Measurements from ENCODE around the gene BTG4. TPM values are rescaled to one million over a fixed set of nuclear protein-coding genes. Genes with fewer than 3 reads are reported as not detected.

Gene BTG4
- total RNA-seq = under 1 TPM in 1 of 2 donors, not detected in 1; 0.23 TPM

DNA sequence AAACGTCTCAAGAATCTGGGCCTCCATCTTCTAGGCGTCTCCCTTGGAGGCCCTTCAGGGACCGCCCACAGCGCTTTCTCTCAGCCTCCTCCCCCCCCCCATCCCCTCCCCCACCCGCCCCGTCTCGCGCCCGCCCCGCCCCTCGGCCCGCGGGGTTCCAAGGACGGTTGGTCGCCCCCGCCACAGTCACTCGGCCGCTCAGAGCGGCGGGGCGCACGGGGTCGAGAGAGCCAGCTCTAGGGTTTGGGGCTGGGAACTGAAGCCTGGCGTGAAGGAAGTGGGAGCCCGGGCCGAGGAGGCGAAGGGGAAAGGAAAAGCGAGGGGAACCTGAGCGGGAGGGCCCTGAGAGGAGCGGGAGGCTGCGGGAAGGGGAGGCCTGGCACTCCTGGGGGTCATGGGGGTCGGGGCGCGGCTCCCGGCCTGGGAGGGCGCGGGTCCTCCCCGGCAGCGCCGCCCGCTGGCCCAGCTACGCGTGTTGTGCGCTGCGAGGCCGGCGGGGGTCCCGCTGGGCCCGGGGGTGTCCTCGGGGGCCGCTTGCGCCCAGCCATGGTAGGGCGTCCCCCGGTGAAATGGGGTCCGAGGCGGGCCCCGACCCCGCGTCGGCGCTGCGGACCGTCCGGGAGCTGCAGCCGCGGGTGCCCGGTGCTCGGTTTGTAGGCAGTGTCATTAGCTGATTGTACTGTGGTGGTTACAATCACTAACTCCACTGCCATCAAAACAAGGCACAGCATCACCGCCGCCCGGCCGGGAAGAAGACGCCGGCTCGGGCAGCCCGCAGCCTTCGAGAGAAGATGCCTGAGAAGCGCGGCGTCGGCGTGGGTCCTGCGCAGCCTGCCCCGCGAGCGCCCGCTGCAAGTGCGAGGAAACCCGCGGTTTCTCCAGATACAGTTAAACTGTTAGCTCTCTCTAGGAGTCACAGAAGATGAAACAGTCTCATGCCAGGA lies at the start of gene BTG4:
Gene BTG4, minus strand, starts transcription at position 91 of the 944 bp plus-strand sequence. CDS start 13,610 bp downstream, outside the sequence.
- peak within 1 kb of the TSS; percentile 83 to 87 for H3K4me3 Mint-ChIP-seq
- peaks cover 49% of the 10 kb centered on the region for H3K27me3 Mint-ChIP-seq (ENCODE audit: low read depth)
- peak; percentile 38 to 43 for DNase-seq
- ATAC-seq (replicated peaks in 1 of 2) = peak; percentile 72 to 73
- no peaks in the 10 kb centered on the region for H3K9me3 Mint-ChIP-seq
- peaks cover 19% of the 10 kb centered on the region for H3K4me1 Mint-ChIP-seq (ENCODE audit: low read depth)
- H3K27ac Mint-ChIP-seq = no peak within 1 kb of the TSS
- H3K36me3 Mint-ChIP-seq (ENCODE audit: insufficient read depth in 2 of 2) = no peaks in the 10 kb centered on the region

DNA sequence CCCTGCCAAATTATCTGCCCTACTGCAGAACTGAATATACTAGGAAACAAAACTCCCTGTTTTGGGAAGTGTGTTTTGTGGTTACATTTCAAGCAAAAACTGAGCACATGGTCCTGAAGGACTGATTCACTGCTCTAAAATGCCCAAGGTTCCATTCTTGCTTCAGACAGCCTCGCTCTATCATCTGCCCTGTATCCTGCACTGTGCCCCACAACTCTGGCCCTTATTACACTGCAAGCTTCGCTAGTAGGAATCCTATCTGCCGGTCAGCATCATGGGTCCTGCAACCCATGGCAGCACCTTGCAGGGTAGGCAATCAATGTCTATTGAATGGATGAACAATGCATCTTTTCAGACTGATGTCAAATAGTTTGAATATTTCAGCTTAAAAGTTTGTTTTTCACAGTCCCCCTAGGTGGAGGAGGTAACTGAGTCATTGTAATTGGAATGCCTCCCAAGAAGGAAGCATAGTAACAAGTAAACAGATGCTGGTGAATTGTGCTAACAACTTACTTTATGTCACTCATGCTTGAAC lies 49.7 kb upstream of the BTG4 start:
- Mint-ChIP-seq H3K4me3 (no peak overlapping the region), H3K36me3 (ENCODE audit: insufficient read depth in 2 of 2) (peaks cover 0 to 8% of the 10 kb centered on the region in 2 donors), H3K9me3 (peaks cover 0 to 3% of the 10 kb centered on the region in 2 donors), H3K27me3 (ENCODE audit: low read depth) (no peaks in the 10 kb centered on the region), H3K27ac (no peak overlapping the region), H3K4me1 (ENCODE audit: low read depth) (no peaks in the 10 kb centered on the region)
- no peak for DNase-seq
- no peak for ATAC-seq (replicated peaks in 1 of 2)

DNA sequence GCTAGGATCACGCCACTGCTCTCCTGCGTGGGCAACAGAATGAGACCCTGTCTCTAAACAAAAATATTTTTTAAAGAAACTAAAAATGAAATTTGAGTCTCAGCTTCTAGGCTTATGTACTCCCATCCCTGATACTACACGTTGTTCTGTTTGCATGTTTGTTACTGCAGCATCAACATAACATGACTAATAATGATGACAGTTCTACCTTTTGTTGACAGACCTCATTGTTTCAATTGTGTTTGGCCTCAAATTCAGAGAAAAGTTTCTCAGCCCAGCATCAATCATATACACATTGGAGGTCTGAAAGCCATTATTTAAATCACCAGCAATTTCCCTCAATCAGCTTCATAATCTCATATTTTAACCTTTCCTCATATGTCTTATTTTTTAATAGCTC lies 49.1 kb upstream of the BTG4 start:
- Mint-ChIP-seq H3K27ac (no peak overlapping the region), H3K4me1 (ENCODE audit: low read depth) (no peaks in the 10 kb centered on the region), H3K4me3 (no peak overlapping the region), H3K27me3 (ENCODE audit: low read depth) (no peaks in the 10 kb centered on the region), H3K9me3 (peaks cover 3% of the 10 kb centered on the region in 2 donors), H3K36me3 (ENCODE audit: insufficient read depth in 2 of 2) (peaks cover 0 to 12% of the 10 kb centered on the region in 2 donors)
- ATAC-seq (replicated peaks in 1 of 2) (no peak), DNase-seq (no peak)

DNA sequence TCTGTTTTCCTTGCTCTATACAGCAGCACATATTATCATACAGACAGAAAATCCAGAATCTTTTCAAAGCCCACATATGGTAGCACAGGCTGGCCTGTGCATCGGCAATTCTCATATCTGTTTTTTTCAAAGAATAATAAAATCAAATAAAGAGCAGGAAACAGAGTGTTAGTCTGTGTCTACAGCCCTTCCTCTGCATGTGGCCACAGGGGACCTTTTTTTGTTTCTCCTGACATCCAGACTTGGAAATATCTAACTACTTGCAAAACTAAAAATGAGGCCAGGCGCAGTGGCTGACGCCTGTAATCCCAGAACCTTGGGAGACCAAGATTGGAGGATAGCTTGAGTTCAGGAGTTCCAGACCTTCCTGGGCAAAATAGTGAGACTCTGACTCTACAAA lies 48.6 kb upstream of the BTG4 start:
- Mint-ChIP-seq H3K4me3 (no peak overlapping the region), H3K36me3 (ENCODE audit: insufficient read depth in 2 of 2) (peaks cover 0 to 12% of the 10 kb centered on the region in 2 donors)
- no peak for ATAC-seq (replicated peaks in 1 of 2)

GRCh38 chr11:111559800-111560464 lies 47.7 kb upstream of the BTG4 start:
- no peak for ATAC-seq (replicated peaks in 1 of 2)
- H3K36me3 Mint-ChIP-seq (ENCODE audit: insufficient read depth in 2 of 2) = peaks cover 3 to 18% of the 10 kb centered on the region in 2 donors
- H3K4me3 Mint-ChIP-seq = no peak overlapping the region
- no peak for DNase-seq
- H3K4me1 Mint-ChIP-seq (ENCODE audit: low read depth) = no peaks in the 10 kb centered on the region
- no peaks in the 10 kb centered on the region for H3K27me3 Mint-ChIP-seq (ENCODE audit: low read depth)
- no peak overlapping the region for H3K27ac Mint-ChIP-seq
- peaks cover 5% of the 10 kb centered on the region in 2 donors for H3K9me3 Mint-ChIP-seq

More for the DNA sequence above, 48.6 kb upstream of the BTG4 start:
- H3K9me3 Mint-ChIP-seq = peaks cover 3% of the 10 kb centered on the region in 2 donors
- no peaks in the 10 kb centered on the region for H3K27me3 Mint-ChIP-seq (ENCODE audit: low read depth)
- H3K4me1 Mint-ChIP-seq (ENCODE audit: low read depth) = no peaks in the 10 kb centered on the region
- no peak for DNase-seq
- H3K27ac Mint-ChIP-seq = no peak overlapping the region

GRCh38 chr11:111557425-111558111 lies 45.4 kb upstream of the BTG4 start:
- H3K27ac Mint-ChIP-seq = no peak overlapping the region
- no peaks in the 10 kb centered on the region for H3K27me3 Mint-ChIP-seq (ENCODE audit: low read depth)
- H3K4me3 Mint-ChIP-seq = no peak overlapping the region
- no peaks in the 10 kb centered on the region for H3K4me1 Mint-ChIP-seq (ENCODE audit: low read depth)
- peaks cover 5% of the 10 kb centered on the region in 2 donors for H3K9me3 Mint-ChIP-seq
- ATAC-seq (replicated peaks in 1 of 2) (no peak), DNase-seq (no peak)
- H3K36me3 Mint-ChIP-seq (ENCODE audit: insufficient read depth in 2 of 2) = peaks cover 3 to 20% of the 10 kb centered on the region in 2 donors

DNA sequence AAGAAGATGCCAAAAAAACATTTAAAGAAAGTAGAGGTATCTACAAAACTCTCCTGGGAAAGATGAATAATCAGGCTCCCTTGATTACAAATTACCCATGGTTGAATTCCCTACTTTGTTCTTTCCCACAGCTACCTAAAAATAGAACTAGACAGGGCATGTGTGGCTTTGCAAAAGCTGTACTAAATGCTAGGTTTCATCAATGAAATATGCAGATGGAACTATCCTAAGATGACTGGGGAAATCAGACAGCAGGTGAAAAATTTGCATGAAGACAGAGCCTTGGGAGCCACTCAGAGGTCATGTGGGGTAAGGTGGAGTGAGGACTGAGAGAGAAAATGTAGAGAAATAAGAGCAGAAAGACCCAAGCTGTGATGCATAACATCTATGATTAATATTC lies 43.1 kb upstream of the BTG4 start:
- Mint-ChIP-seq H3K4me3 (no peak overlapping the region), H3K27ac (no peak overlapping the region), H3K36me3 (ENCODE audit: insufficient read depth in 2 of 2) (peaks cover 3 to 20% of the 10 kb centered on the region in 2 donors), H3K9me3 (peaks cover 5% of the 10 kb centered on the region in 2 donors), H3K27me3 (ENCODE audit: low read depth) (peaks cover 6% of the 10 kb centered on the region), H3K4me1 (ENCODE audit: low read depth) (no peaks in the 10 kb centered on the region)
- DNase-seq = no peak
- no peak for ATAC-seq (replicated peaks in 1 of 2)

GRCh38 chr11:111554532-111554931 lies 42.3 kb upstream of the BTG4 start:
- peaks cover 6% of the 10 kb centered on the region for H3K27me3 Mint-ChIP-seq (ENCODE audit: low read depth)
- peaks cover 5% of the 10 kb centered on the region in 2 donors for H3K9me3 Mint-ChIP-seq
- ATAC-seq (replicated peaks in 1 of 2) = no peak
- DNase-seq = no peak
- H3K4me3 Mint-ChIP-seq = no peak overlapping the region
- H3K4me1 Mint-ChIP-seq (ENCODE audit: low read depth) = no peaks in the 10 kb centered on the region
- H3K36me3 Mint-ChIP-seq (ENCODE audit: insufficient read depth in 2 of 2) = peaks cover 3 to 20% of the 10 kb centered on the region in 2 donors
- H3K27ac Mint-ChIP-seq = no peak overlapping the region

DNA sequence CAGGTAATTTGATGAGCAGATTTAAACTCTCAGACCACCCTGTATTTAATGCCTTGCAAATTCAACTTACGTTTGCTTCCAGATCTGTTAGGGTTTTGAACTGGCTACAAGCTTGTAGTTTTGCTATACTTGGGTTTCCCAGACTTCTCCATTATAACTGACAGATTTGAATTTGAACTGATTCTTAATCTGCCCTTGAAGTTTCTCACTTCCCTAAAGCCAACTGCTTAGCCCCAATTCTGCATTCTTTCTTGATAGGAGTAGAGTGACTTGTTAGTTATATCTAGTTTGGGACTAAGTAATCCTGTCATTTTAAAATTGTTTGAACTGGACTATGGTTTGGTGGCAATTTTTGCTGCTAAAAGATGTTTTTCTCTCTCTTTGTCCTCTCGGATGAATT lies 38.1 kb upstream of the BTG4 start:
- ATAC-seq (replicated peaks in 1 of 2) (no peak), DNase-seq (no peak)
- H3K36me3 Mint-ChIP-seq (ENCODE audit: insufficient read depth in 2 of 2) = peaks cover under 1 to 7% of the 10 kb centered on the region in 2 donors
- H3K4me1 Mint-ChIP-seq (ENCODE audit: low read depth) = no peaks in the 10 kb centered on the region
- H3K27ac Mint-ChIP-seq = no peak overlapping the region
- H3K27me3 Mint-ChIP-seq (ENCODE audit: low read depth) = peaks cover 6% of the 10 kb centered on the region
- no peak overlapping the region for H3K4me3 Mint-ChIP-seq
- H3K9me3 Mint-ChIP-seq = peaks cover under 1% of the 10 kb centered on the region in 2 donors

- Mint-ChIP-seq H3K27me3 (ENCODE audit: low read depth) (peaks cover 6% of the 10 kb centered on the region), H3K36me3 (ENCODE audit: insufficient read depth in 2 of 2) (peaks cover 0 to 3% of the 10 kb centered on the region in 2 donors), H3K27ac (no peak overlapping the region), H3K9me3 (no peaks in the 10 kb centered on the region), H3K4me3 (no peak overlapping the region), H3K4me1 (ENCODE audit: low read depth) (no peaks in the 10 kb centered on the region)
- DNase-seq (no peak), ATAC-seq (replicated peaks in 1 of 2) (no peak)
Observed at GRCh38 chr11:111549869-111550203, 37.6 kb upstream of the BTG4 start.

- DNase-seq (no peak), ATAC-seq (replicated peaks in 1 of 2) (no peak)
- no peaks in the 10 kb centered on the region for H3K4me1 Mint-ChIP-seq (ENCODE audit: low read depth)
- H3K36me3 Mint-ChIP-seq (ENCODE audit: insufficient read depth in 2 of 2) = peaks cover 0 to 2% of the 10 kb centered on the region in 2 donors
- no peaks in the 10 kb centered on the region for H3K9me3 Mint-ChIP-seq
- H3K4me3 Mint-ChIP-seq = no peak overlapping the region
- no peak overlapping the region for H3K27ac Mint-ChIP-seq
- H3K27me3 Mint-ChIP-seq (ENCODE audit: low read depth) = peaks cover 9% of the 10 kb centered on the region
Observed at GRCh38 chr11:111549196-111549868, 37.1 kb upstream of the BTG4 start.

DNA sequence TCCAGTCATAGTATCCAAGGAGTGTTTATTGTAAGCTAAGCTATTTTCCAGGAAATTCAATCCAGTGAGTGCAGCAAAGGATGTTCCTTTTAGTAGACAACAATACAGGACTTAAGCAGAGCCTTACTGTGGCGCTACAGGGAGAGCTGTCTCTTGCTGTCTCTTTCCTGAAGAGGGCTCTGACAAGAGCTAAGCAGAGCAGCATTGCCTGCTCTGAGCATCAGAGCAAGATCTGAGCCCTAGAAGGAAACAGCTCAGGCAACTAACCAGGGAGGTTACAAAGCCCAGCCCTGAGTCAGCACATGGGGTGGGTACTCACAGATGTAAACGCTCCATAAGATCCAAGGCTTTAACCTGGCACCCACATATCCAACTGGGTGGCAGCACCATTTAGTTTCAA lies 36.3 kb upstream of the BTG4 start:
- peaks cover 0 to 2% of the 10 kb centered on the region in 2 donors for H3K36me3 Mint-ChIP-seq (ENCODE audit: insufficient read depth in 2 of 2)
- no peak for ATAC-seq (replicated peaks in 1 of 2)
- no peaks in the 10 kb centered on the region for H3K9me3 Mint-ChIP-seq

More for the DNA sequence above, 36.3 kb upstream of the BTG4 start:
- H3K27me3 Mint-ChIP-seq (ENCODE audit: low read depth) = peaks cover 17% of the 10 kb centered on the region
- H3K4me3 Mint-ChIP-seq = no peak overlapping the region
- no peaks in the 10 kb centered on the region for H3K4me1 Mint-ChIP-seq (ENCODE audit: low read depth)
- H3K27ac Mint-ChIP-seq = no peak overlapping the region
- DNase-seq = no peak

Data from activated T-cell treated with anti-CD3 and anti-CD28 coated beads, Interleukin-2, amount 50 U/mL, for 72 hours (primary cell).